GM21619 (cell line): ENCODE results near the gene CEMP1.
A peak's percentile ranks its signal among the peaks of the same experiment; 100 is the strongest.
"Not testable (repeated sequence)": the region's sequence is repeated elsewhere in the genome, so short reads cannot be mapped to it uniquely, and the experiment has no call there.

Experiments used
- ATAC-seq: cut with Tn5 transposase; IDR thresholded peaks from one replicate; pipeline ENCODE4 v1.9.1; 2021; ENCODE audit not compliant: unreplicated experiment

Gene CEMP1

DNA sequence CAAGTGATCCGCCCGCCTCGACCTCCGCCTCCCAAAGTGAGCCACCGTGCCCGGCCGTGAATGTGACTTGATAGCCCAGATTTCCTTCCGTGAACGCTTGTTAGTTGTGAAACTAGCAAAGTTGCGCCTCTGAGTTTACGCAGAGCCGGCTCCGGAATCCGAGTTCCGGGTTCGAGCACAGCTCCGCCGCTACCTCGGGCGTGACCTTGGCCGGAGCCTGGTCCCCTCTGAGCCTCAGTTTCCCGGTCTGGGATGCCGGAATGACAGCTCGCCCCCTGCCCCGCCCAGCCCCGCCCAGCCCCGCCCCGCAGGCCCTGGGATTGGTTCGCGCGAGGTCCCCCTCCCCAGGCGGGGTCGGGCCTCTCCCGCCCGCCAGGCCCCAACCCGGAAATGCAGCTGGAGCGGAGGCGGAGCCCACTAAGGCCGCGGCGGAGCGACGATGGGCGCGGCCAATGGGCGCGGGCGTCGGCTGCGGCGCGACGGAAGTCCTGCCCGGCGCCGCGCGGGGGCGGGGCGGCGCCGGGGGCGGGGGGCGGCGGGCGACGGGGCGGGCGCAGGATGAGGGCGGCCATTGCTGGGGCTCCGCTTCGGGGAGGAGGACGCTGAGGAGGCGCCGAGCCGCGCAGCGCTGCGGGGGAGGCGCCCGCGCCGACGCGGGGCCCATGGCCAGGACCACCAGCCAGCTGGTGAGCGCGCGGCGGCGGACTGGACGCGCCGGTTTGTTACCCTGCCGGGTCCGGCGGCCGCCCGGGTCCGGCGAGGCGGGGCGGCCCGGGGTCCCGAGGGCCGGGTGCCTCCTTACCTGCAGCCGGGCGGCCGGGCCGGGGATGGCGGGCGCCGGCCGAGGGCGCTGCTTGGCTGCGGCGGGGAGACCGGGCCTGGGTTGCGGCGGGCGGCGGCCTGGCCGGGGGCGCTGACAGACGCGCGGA lies 6.5 kb upstream of the CEMP1 start, which contains the start of gene PDPK1:
Gene PDPK1, plus strand, starts transcription at position 571 of the 929 bp plus-strand sequence. Its CDS starts 92 bp downstream, at position 663.
- ATAC-seq: peak; percentile 82

DNA sequence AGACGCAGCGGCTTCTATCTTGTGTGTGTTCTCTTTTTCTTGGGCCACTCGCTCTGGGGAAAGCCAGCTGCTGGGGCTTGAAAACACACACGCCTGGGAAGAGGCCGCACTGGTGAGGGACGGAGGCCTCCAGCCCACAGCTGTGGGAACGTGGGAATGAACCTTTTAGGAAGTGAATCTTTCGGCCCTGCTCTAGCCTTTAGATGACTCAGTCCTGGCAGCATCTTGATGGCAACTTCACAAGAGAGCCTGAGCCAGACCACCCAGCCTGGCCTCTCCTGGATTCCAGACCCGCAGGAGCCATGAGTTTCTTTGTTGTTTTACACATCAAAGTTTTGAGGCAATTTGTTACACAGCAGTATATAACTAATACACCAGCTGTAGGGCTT lies 4.4 kb upstream of the CEMP1 start:
- ATAC-seq: no peak

GRCh38 chr16:2534335-2534734 lies 3.1 kb upstream of the CEMP1 start:
- ATAC-seq: not testable (repeated sequence)

- no peak for ATAC-seq
Measured at GRCh38 chr16:2533912-2534311, 2.7 kb upstream of the CEMP1 start.

GRCh38 chr16:2533142-2533755 lies 2.0 kb upstream of the CEMP1 start:
- ATAC-seq: not testable (repeated sequence)

DNA sequence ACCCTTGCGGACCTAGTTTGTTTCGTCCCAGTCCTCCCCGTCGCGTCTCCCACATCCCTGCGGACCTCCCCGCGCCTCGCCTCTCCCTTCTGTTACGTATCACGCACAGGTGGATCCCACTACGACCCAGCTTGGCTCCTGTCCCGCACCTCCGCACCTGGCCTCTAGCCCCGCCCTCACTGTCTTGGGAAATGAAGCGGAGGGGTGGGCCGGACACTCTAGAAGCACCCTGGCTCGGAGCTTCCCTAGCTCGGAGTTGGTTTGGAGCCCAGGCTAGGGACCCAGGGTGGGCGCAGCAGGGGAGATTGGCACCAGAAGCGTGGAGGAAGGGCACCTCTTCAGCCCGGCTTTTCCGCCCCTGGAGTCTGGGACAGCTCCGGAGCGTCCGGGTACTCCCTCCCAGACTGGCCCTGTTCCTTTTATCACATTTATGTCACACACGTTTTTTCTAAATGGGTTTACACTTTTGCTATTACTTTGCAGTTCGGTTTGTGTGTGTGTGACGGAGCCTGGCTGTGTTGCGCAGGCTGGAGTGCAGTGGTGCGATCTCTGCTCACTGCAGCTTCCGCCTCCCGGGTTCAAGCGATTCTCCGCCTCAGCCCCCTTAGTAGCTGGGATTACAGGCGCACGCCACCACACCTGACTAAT lies 1.4 kb upstream of the CEMP1 start:
- no peak for ATAC-seq

GRCh38 chr16:2531696-2532493 lies 687 bp upstream of the CEMP1 start:
- ATAC-seq: peak; percentile 76

GRCh38 chr16:2530629-2531318 lies 434 bp downstream of the CEMP1 start:
- no peak for ATAC-seq

DNA sequence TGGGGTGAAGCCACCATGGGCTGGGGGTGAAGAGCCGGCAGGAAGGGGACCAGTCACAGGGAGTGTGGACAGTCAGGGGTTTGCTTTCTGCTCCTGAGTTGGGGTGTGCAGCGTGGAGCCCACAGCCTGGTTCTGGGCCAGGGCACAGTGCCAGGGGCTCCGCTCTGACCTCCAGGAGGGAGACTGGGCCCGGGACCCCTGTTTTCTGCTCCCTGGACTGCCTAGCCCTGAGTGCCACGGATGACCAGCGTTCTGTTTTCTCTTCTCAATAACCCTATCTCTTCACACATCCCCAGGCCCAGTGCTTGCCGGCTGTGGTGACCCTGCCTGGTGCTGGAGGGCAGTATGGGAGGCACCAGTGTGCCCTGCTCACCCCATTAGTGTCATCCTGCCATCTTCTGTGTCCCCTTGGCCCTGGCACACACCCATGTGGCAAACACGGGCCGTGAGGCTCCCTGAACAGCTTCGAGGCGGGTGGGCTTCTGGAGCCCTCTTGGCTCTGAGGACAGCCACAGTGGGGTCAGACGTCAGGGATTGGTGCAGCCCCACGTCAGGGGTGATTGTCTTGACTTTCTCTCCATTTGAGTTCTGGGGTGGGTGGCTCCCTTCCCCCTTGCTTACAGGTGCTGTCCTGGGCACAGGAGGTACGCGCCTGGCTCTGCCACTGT lies 1.1 kb downstream of the CEMP1 start:
- ATAC-seq: no peak

- ATAC-seq: no peak
Measured at GRCh38 chr16:2529061-2529931, 1.9 kb downstream of the CEMP1 start.

DNA sequence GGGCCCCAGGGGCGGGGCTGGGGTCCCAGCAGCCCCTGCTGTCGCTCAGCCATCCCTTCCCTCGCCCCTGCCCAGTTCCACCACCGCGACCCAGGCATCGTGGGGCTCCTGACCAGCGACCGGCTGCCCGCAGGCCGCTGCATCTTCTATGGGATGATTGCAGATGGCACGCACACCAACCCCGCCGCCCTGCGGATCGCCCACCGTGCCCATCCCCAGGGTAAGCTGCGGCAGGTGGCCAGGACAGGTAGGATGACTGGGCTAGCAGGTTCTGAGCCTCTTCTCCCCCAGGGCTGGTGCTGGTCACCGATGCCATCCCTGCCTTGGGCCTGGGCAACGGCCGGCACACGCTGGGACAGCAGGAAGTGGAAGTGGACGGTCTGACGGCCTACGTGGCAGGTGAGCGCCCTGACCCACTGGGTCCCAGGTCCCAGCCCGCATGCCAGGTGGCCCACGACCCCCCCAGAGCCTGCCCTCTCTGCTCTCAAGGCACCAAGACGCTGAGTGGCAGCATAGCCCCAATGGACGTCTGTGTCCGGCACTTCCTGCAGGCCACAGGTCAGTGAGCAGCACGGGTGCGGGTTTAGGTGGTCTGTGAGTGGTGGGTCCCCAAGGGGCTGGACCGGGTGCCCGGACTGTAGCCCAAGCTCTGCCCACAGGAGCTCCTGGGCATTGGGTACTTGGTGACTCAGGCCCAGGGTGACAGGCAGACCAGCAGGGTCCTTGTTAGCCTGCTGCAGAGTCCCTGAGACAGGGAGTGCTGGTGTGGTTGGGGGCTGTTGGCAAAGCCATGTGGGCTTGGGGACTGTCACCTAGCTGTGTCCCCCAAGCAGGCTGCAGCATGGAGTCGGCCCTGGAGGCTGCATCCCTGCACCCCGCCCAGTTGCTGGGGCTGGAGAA lies 2.8 kb downstream of the CEMP1 start:
- ATAC-seq: no peak

GRCh38 chr16:2527784-2528100 lies 3.5 kb downstream of the CEMP1 start:
- no peak for ATAC-seq

DNA sequence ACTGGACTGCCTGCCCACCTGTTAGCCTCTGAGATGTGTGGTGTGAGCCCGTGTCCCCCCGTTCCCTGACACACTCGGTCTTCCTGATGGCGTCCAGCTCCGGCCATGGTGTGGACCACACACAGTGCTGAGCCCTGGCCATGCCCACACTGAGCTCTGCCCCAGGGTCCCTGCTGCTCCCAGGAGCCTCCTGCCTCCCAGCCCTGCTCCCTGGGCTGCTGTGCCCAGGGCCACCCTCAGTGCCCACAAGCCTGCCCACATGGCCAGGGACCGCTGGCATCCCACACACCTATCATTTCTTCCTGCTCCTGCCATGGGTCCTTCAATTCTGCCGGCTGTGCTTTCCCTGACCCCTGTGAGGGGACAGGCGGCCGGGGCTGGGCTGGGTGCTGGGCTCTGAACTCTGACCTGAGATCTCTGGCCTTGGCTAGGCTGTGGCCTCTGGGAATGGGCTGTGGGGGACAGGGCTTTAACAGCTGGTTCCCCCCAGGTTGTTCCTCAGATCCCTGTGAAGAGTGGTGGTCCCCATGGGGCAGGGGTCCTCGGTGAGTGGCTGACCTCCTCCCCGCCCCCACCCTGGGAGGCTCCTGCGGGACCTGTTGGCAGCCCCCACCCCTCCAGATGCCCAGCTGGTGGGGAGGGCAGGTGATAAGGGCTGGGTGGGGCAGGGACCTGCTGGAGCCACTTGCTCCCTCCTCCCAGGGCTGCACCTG lies 4.0 kb downstream of the CEMP1 start:
- ATAC-seq: no peak

DNA sequence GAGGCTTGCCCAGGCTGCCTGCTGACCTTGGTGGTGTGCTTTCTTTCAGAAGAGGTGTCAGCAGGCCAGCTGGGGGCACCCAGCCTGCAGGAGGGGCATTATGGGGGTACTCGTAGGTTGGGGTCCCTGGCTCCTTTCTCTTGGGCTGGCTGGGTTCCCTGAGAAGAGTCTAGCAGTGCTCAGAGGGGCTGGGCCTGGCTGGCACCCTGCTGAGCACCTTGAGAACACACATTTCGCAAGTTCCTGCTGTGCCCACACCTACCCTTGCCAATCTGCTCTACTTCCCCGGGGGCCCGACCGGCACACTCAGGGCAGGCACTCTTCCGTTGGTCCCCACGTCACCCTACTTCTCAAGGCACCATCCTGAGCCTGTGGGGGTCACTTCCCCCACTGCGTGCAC lies 5.1 kb downstream of the CEMP1 start:
- no peak for ATAC-seq

DNA sequence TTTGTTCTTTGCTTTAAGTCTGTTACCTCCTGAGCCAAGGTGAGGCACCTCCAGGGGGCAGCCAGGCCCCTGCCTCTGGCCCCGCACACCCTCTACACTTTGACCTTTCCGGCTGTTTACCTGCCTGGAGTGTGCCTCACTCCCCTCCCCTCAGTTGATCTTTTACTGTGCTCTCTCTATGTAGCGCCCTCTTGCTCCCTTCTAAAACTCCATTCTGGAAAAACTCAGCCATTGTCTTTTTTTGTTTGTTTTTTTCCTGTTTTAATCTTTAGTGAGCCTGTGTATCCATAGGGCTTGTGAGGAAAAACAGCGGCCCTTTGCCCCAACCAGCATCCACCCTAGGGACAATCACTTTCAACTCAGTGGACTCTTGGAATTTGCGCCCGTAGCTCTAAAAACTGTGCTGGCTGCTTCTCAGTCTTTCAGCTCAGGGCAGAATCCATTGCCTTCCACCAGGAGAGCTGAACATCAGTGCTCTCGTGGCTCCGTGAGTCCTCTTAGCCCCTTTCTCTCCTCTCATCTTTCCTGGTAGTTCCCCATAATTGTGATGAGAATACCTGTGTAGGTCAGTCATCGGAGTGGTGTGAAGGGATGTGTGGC lies 6.8 kb downstream of the CEMP1 start:
- no peak for ATAC-seq

DNA sequence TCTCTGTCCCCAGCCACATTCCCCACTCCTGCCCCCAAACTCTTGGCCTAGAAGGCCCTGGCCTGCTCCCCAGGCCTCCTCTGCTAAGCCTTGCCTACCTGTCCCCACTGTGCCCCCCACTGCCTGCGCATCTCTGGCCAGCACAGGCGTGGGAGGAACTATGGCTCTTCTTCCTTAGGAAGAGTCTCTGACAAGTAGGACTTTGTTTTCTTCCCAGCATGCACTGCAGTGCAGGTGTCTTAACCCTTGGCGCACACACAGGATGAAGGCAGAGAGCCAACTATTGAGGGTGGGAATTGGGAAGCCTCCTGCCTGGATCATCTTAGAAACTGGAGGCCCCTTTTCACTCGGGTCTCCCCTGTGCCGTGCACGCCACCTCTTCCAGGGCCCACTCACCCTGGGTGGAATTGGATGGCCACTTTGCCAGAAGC lies 7.4 kb downstream of the CEMP1 start:
- ATAC-seq: no peak
